Activated CD4-positive, CD25-positive, alpha-beta regulatory T cell (primary cell): Measurements from ENCODE around the gene TBC1D22A.

ENCODE experiments used
- DNase-seq, 4 experiments: peaks; one replicate each; lab custom pipeline; 2025; lab: John Stamatoyannopoulos, UW

TBC1D22A gene

GRCh38 chr22:46795845-46796565, 33.6 kb downstream of the TBC1D22A start:
- no peak for DNase-seq

DNA sequence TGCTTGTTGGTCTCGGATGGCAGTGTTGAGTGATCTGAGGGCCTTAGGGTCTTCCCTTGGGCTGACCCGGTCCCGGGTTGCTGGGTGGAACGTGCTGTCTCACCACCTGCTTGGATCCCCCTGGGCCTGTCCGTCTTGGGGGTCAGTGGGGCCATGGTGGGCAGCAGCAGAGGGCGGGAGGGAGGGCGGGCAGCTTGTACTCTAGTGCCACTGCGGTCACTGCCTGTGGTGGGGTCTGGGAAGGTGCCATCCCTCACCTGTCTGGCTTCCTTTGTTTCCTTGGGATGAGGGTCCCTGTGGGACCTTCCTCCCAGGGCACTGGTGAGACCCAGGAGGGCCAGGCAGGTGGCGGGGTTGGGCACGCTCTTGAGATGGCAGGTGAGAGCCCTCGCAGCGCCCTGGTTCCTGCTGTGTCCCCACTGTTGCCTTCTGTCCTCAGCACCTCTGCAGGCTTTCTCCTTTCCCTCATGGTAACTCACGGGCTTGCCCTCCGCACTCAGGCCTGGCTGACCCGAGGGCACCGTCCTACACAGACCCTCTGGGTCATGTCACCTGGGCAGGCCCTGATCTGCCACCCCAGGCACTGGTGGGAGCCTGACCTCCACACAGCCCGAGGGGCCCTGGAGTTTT, 34.2 kb downstream of the TBC1D22A start:
- no peak for DNase-seq

DNA sequence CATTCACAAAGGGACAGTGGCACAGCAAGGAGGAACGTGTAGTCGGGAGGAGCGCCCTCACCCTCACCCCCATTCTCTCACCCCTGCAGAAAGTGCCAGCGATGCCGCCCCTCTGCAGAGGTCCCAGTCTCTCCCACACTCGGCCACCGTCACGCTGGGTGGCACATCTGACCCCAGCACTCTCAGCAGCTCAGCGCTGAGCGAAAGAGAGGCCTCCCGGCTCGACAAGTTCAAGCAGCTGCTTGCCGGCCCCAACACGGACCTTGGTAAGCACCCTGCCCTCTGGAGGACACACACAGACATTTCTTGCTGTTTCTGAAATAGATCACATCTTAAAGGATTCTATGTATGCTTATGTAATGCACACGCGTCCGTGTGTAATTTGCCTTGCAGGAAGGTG, 34.9 kb downstream of the TBC1D22A start:
- no peak for DNase-seq

- DNase-seq, result no peak
These were observed 35.6 kb downstream of the TBC1D22A start for GRCh38 chr22:46798041-46798365.

DNA sequence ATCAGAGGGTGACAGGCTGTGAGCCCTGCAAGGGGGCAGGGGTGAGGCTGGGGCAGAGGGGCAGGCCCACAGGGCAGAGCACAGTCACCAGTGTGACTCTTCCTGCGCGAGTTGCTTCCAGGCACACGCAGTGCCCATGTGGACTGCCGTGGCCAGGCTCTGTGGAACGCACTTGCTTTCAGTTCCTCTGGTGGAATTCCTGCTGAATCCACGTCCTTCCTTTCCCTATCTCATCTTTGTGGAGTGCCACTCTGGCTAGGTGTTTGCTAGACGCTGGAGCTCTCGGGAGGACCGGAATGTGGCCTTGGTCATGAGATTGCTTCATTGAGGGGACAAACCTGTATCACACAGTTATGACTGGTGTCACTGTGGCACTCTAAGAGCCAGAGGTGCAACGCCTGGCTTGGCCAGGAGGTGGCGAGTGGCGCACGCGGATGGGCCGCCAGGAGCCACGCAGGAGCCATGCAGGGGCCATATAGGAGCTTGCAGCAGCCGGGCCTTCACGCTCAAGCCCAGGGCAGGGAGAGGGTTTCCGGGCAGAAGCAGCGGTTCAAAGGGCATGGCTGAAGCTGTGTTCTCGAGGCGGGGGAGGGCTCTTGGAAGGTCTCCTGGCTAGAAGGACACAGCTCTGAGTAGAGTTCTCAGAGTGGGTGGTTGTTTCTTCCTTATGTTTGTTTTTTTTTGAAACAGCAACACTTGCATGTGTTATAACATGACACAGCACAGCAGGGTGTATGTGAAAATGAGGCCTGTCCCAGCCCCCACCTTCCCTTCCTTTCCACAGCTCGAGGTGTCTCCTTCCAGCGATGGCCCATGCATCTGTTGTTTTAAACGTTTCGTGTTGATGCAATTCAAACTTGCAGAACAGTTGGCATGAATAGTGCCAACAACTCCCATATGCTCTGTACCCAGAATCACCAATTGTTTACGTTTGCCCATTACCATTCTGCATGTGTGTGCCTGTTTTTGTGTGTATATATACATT, 36.2 kb downstream of the TBC1D22A start:
- peak; percentile 46 to 58 (median 52) for DNase-seq

DNA sequence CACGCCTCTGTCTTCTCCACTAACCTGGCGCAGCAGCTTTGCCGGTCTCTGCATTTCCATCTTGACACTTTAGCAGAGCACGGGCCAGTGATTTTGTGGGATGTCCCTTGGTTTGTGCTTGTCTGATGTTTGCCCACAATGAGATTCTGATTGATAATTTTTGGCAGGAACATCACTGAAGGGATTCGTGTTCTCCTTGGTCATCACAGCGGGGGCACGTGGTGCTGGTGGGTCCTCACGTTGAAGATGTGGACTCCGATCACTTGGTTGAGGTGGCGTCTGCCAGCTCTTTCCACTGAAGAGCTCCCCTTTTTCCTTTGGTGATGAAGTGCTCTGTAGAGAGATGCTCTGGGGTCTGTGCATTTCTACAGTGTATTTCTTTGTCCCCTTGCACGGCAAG, 37.2 kb downstream of the TBC1D22A start:
- DNase-seq, result no peak

DNA sequence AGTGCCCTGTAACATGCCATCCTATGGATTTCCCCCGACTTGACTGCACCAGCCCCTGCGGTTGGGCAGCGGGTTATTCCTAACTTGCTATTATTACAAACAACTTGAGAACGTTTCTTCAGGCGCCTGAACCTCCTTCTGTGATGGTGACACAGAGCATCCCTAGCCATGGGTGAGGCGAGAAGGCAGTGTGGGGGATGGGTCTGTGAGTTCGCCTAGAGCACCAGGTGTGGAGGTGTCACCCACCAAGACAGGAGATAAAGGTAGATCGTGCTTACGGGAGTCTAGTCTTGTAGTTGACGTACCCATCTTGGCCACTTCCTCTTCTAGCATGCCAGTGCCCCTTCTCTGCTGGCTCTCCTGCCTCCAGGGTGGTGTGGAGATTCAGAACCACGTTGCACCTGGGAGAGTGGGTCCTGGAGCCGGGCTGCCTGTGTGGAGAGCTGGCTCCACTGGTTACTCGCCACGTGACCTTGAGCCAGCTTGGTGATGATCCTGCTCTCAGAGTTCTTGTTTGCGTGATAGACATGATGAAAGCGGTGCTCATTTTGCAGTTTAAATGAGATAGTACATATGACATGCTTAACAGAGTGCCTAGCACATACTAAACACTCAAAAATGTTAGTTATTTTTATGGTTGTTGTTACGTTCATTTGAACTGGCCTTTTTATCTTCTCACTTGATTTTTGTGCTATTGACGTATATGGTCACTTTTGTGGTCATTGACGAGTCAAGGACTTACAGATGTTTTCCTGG, 37.8 kb downstream of the TBC1D22A start:
- DNase-seq, result no peak

- no peak for DNase-seq
These were observed 38.9 kb downstream of the TBC1D22A start for GRCh38 chr22:46801331-46801811.

DNA sequence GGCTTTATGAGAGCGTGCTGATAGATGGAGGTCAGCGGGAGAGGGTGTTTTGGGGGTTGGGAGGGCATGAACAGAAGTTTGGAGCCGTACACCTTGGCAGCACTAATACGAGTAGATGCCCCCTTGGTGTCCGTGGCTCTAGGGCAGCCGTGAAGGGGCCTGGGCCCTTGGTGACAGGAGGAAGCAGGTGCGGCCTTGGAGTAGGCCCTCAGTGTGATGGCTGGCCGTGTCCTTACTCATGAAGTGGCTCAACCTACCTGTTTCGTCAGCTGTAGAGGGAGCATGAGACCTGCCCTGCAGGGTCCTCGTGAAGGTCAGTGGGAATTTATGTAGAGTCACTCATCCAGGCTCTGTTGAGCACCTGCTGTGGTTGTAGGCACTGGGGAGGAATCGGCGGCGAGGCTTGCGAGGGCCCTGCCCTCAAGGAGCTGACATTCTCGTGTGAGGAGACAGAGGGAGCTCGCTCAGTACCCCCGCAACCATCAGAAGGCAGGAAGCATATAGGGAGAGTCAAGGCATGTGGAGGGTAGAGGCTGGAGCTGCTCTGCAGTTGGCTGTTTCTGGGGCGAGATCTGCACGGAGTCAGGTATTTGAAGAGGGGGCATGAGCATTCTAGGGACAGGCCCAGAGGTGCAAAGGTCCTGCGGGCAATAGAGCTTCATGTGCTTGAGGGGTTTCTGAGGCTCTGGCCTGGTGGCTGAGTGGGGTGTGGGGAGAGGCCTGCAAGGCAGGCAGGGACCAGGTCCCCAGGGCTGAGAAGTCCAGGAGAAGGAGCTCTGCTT, 39.6 kb downstream of the TBC1D22A start:
- DNase-seq, result no peak

DNA sequence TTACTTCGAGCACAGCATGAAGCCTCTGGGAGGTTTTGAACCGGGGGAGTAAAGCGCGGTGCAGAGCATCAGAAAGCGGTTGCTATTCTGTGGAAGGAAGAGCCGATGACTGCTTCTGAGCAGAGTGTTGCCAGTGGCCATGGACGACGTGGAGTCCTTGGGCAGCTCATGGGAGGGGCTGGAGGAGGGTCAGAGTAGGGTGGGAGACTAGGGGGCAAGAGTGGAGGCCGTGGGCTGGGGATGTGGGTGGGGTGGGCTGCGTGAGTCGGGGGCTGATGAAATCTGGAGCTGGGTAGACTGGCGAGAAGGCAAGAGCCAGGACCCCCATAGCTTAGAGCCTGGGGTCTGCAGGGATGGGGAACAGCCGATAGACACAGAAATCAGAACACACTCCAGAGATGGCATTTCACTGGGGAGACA, 40.2 kb downstream of the TBC1D22A start:
- no peak for DNase-seq

DNA sequence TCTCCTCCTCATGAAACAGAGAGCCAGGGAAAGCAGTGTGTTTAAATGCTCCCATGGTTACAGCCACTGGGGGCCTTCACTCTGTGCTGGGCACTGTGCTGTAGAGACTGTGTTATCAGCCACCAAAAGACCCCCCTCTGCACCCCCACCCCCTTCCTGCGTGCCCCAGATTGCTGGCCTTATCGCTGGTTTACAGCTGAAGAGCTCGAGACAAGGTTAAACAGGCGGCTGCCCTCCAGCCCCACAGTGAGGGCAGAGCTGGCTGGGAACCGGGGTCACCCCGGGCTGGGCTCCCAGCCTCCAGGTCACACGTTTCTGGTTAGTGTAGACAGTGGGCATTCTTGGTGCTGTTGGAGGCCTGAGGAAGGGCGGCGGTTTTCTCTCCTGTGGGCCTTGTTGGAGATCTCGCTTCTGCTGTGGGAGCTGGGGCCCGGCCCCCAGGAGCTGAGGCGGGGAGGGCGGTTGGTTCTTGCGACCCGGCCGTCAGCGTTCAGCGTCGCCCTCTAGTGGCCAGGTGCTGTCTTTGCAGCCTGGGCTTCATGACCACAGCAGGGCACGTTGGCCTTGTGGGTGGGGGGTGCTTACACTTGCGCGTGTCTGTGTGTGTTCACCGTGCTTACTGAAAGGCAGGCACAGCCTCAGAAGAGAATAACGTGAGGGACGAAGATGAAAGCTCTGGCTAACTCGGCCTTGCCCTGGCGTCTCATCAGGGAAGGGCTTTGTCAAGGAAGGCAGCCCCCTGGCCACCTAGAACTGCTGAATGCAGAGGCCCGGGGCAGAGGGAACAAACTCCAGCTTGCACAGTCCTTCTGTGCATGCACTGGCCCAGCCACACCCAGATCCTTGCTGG, 40.8 kb downstream of the TBC1D22A start:
- DNase-seq, result peak; percentile 42 to 55 (median 50)

- DNase-seq, result no peak
These were observed 41.5 kb downstream of the TBC1D22A start for GRCh38 chr22:46803936-46804335.

DNA sequence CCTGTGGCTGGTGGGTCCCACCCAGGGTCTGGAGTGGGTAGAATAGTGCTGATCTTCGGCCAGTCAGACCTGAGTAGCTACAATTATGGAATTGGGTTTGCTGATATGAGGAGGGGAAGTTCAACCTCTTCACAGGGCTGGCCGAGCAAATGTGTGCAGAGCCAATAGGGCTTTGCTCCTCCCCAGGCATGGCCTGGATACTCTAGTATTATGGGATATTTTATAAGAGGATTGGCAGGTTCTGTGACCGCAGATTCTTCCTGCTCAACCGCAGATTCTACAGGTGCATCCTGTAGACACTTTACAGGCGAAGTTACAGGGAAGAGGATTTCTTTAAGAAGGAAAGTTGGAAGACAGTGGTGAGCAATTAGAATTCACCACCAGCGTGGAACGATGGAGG, 44.3 kb downstream of the TBC1D22A start:
- no peak for DNase-seq

DNA sequence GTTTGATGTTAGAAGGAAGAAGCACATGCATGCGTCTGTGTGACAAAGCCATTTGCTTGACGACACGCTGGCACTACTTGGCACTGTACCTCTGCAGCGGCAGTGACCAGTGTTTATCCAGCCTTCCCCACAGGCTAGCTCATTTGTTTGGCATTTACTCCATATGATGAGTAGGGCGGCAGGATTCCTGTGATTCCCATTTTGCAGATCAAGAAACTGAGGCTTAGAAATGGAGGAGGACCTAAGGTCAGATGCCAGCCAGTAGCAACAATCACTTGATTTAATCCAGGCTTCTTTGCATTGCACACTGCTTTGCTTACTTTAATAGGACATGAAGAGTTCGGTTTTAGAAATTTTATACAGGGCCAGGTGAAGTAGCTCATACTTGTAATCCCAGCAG, 45.0 kb downstream of the TBC1D22A start:
- no peak for DNase-seq

DNA sequence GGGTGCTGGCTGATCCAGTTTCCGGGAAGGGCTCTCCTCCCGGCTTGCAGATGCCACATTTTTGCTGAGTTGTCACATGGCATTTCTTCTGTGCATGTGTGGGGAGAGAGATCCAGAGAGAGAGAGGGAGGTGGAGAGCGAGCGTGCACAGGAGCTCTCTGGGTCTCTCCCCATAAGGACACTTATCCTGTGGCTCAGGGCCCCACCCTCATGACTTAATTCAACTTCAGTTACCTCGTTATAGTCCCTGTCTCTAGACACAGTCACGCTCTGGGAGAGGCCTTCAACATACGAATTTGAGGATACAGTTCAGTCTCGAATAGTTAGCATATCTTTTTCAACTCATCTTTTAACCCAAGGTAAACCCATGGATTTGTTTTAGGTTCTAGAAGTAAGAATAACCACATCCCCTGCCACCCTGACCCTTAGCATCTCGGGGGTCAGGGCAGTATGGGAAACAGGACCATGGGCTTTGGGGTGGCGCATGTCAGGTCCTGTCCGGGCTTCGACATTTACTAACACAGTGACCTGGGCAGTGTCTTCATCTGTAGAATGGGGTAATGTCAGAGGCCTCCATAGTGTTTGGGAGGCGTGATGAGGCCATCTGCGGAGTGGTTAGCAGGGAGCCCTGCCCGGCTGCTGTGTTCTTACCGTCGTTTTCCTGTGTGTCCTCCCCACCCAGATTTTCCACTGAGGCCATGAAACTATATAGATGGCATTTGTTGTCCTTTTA, 46.9 kb downstream of the TBC1D22A start:
- DNase-seq, result no peak

GRCh38 chr22:46810856-46811786, 48.7 kb downstream of the TBC1D22A start:
- DNase-seq, result no peak

- no peak for DNase-seq
These were observed 49.7 kb downstream of the TBC1D22A start for GRCh38 chr22:46812034-46812605.

- DNase-seq, result no peak
These were observed 50.3 kb downstream of the TBC1D22A start for GRCh38 chr22:46812788-46813187.
